Hepatocyte (in vitro differentiated cells): Measurements from ENCODE around the gene SYNGR3. TPM values are rescaled to one million over a fixed set of nuclear protein-coding genes. Genes with fewer than 3 reads are reported as not detected.

Source experiments
- DNase-seq: peaks from one replicate; pipeline ENCODE4 v3.0.0-alpha.2; 2016; ENCODE audit warnings: low spot score
- H2AFZ ChIP-seq: fragments of 200-600 bp; sonication (generic); 2 replicates; pipeline ENCODE4 v1.6.0; 2016; ENCODE audit warnings: antibody characterized with exemption, mild to moderate bottlenecking
- H3K27ac ChIP-seq: fragments of 200-600 bp; sonication (generic); 2 replicates; pipeline ENCODE4 v1.5.1; 2016; ENCODE audit warnings: mild to moderate bottlenecking
- H3K27me3 ChIP-seq: fragments of 200-600 bp; sonication (generic); 2 replicates; pipeline ENCODE4 v1.6.1; 2016
- H3K36me3 ChIP-seq: fragments of 200-600 bp; sonication (generic); replicated peaks from 2 replicates; pipeline ENCODE4 v1.5.1; 2016; ENCODE audit warnings: low read depth; ENCODE audit not compliant: insufficient read depth
- H3K4me1 ChIP-seq: fragments of 200-600 bp; sonication (generic); 2 replicates; pipeline ENCODE4 v1.5.1; 2016; ENCODE audit warnings: mild to moderate bottlenecking, moderate library complexity; ENCODE audit not compliant: insufficient read depth
- H3K4me2 ChIP-seq: fragments of 200-600 bp; sonication (generic); 2 replicates; pipeline ENCODE4 v1.6.0; 2016
- H3K4me3 ChIP-seq: fragments of 200-600 bp; sonication (generic); 2 replicates; pipeline ENCODE4 v1.5.1; 2016; ENCODE audit warnings: mild to moderate bottlenecking
- H3K79me2 ChIP-seq: fragments of 200-600 bp; sonication (generic); 2 replicates; pipeline ENCODE4 v1.6.0; 2017; ENCODE audit warnings: mild to moderate bottlenecking
- H3K9me2 ChIP-seq: fragments of 200-600 bp; sonication (generic); replicated peaks from 2 replicates; pipeline ENCODE4 v1.6.0; 2017; ENCODE audit warnings: mild to moderate bottlenecking; ENCODE audit not compliant: insufficient read depth
- H3K9me3 ChIP-seq: fragments of 200-600 bp; sonication (generic); 2 replicates; pipeline ENCODE4 v1.5.1; 2016; ENCODE audit warnings: low read depth, mild to moderate bottlenecking
- H4K20me1 ChIP-seq: fragments of 200-600 bp; sonication (generic); 2 replicates; pipeline ENCODE4 v1.6.0; 2016; ENCODE audit warnings: mild to moderate bottlenecking; ENCODE audit not compliant: insufficient read depth, poor library complexity, severe bottlenecking
- CTCF ChIP-seq: fragments of 200-600 bp; sonication (generic); IDR thresholded peaks from 2 replicates; pipeline ENCODE4 v1.5.1; 2016; ENCODE audit warnings: antibody characterized with exemption, mild to moderate bottlenecking; ENCODE audit not compliant: poor library complexity
- EZH2 ChIP-seq: fragments of 200-600 bp; sonication (generic); IDR thresholded peaks from 2 replicates; pipeline ENCODE4 v1.6.1; 2016; ENCODE audit warnings: antibody characterized with exemption, mild to moderate bottlenecking, borderline replicate concordance
- EZH2phosphoT487 ChIP-seq: fragments of 200-600 bp; sonication (generic); IDR thresholded peaks from one replicate; pipeline ENCODE4 v1.6.1; 2018; ENCODE audit warnings: antibody characterized with exemption, mild to moderate bottlenecking, low read depth, moderate library complexity; ENCODE audit not compliant: unreplicated experiment, severe bottlenecking
- WGBS: methylation state at CpG from one replicate; pipeline ENCODE4 v1.1.6; 2016; ENCODE audit warnings: low lambda C conversion rate; ENCODE audit errors: missing lambda C conversion rate; 5-methylcytosine and 5-hydroxymethylcytosine counted together
- polyA plus RNA-seq: library from polyadenylated mRNA; unstranded; fragments of >200 nt; fragmentation: Nextera tagmentation; extraction: Ambion mirVana; gene quantifications from 2 replicates; pipeline ENCODE4 v1.2.1, GENCODE V29; 2016
- total RNA-seq: library from RNA; depleted of rRNA; stranded (reverse); fragments of >200 nt; gene quantifications from 2 replicates; pipeline ENCODE4 v1.2.3, GENCODE V29; 2014

SYNGR3 gene
- total and polyA plus RNA-seq, 2 experiments from 2014 or later = 2.2 to 2.5 TPM

- Histone ChIP-seq H3K4me3 (no peak overlapping the region), H3K4me2 (no peak overlapping the region), H2AFZ (no peak overlapping the region), H3K27ac (peak overlapping the region; percentile 85), H3K27me3 (peaks cover 17% of the 10 kb centered on the region), H4K20me1 (no peaks in the 10 kb centered on the region), H3K36me3 (no peaks in the 10 kb centered on the region), H3K9me2 (no peaks in the 10 kb centered on the region), H3K9me3 (no peaks in the 10 kb centered on the region), H3K79me2 (peaks cover 5% of the 10 kb centered on the region), H3K4me1 (peaks cover 18% of the 10 kb centered on the region)
- DNase-seq = peak; percentile 63
- TF ChIP-seq EZH2phosphoT487 (no peak), EZH2 (no peak), CTCF (no peak)
- WGBS = 69% methylated on average over 24 of the region's 24 CpGs
Measured at GRCh38 chr16:2015117-2015946, 25.6 kb downstream of the SYNGR3 start.

GRCh38 chr16:2015947-2016208, 26.1 kb downstream of the SYNGR3 start:
- H2AFZ ChIP-seq = no peak overlapping the region
- no peak overlapping the region for H3K4me3 ChIP-seq
- no peaks in the 10 kb centered on the region for H3K79me2 ChIP-seq
- peaks cover 21% of the 10 kb centered on the region for H3K27me3 ChIP-seq
- peak overlapping the region; percentile 85 for H3K27ac ChIP-seq
- H3K4me1 ChIP-seq = peaks cover 17% of the 10 kb centered on the region
- 84% methylated on average over 7 of the region's 7 CpGs for WGBS
- TF ChIP-seq EZH2 (no peak), EZH2phosphoT487 (no peak), CTCF (no peak)
- H3K9me3 ChIP-seq = no peaks in the 10 kb centered on the region
- H3K36me3 ChIP-seq = no peaks in the 10 kb centered on the region
- no peak overlapping the region for H3K4me2 ChIP-seq
- no peak for DNase-seq
- H4K20me1 ChIP-seq = no peaks in the 10 kb centered on the region
- no peaks in the 10 kb centered on the region for H3K9me2 ChIP-seq

- 53% methylated on average over 13 of the region's 13 CpGs for WGBS
- H3K27me3 ChIP-seq = peaks cover 21% of the 10 kb centered on the region
- H3K4me2 ChIP-seq = no peak overlapping the region
- H3K27ac ChIP-seq = no peak overlapping the region
- H4K20me1 ChIP-seq = no peaks in the 10 kb centered on the region
- TF ChIP-seq CTCF (peak; percentile 35), EZH2phosphoT487 (no peak)
- H3K36me3 ChIP-seq = no peaks in the 10 kb centered on the region
- no peaks in the 10 kb centered on the region for H3K79me2 ChIP-seq
- H3K4me3 ChIP-seq = no peak overlapping the region
- H3K9me2 ChIP-seq = no peaks in the 10 kb centered on the region
- DNase-seq = no peak
- H3K9me3 ChIP-seq = no peaks in the 10 kb centered on the region
- peaks cover 17% of the 10 kb centered on the region for H3K4me1 ChIP-seq
- H2AFZ ChIP-seq = no peak overlapping the region
Measured at GRCh38 chr16:2016407-2016922, 26.7 kb downstream of the SYNGR3 start.
